H54 (cell line): ENCODE data around the gene MRPL4.
"Not testable (repeated sequence)": the region's sequence is repeated elsewhere in the genome, so short reads cannot be mapped to it uniquely, and the experiment has no call there.

ENCODE experiments used
- DNase-seq: peaks from one replicate; pipeline ENCODE4 v3.0.0; 2011; ENCODE audit warnings: low spot score, mixed read lengths; ENCODE audit not compliant: insufficient read length
- FAIRE-seq: peaks from 3 replicates; lab custom pipeline; 2011; peaks lifted over from hg19 to GRCh38; lab: Jason Lieb, UNC
- POLR2A ChIP-seq: IDR thresholded peaks from 2 replicates; pipeline ENCODE4 v1.6.1; 2011; ENCODE audit warnings: low read depth, mild to moderate bottlenecking, low read length

The MRPL4 gene

GRCh38 chr19:10262771-10263170 lies 10.8 kb downstream of the MRPL4 start:
- FAIRE-seq = no peak
- DNase-seq = no peak
- no peak for TF ChIP-seq POLR2A

DNA sequence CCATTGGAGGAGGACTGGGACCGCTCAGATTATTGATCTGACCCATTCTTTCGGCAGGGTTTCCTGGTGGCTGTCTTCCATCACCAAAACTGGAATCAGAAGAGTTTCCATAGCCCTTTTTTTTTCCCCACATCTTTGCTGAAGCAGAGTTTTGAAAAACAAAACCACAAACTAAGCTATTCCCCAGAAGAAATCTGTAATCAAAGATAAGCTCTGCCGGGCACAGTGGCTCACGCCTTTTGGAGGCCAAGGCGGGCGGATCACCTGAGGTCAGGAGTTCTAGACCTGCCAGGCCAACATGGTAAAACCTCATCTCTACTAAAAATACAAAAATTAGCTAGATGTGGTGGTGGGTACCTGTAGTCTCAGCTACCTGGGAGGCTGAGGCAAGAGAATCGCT lies 14.7 kb downstream of the MRPL4 start:
- no peak for DNase-seq
- TF ChIP-seq POLR2A = no peak
- no peak for FAIRE-seq

DNA sequence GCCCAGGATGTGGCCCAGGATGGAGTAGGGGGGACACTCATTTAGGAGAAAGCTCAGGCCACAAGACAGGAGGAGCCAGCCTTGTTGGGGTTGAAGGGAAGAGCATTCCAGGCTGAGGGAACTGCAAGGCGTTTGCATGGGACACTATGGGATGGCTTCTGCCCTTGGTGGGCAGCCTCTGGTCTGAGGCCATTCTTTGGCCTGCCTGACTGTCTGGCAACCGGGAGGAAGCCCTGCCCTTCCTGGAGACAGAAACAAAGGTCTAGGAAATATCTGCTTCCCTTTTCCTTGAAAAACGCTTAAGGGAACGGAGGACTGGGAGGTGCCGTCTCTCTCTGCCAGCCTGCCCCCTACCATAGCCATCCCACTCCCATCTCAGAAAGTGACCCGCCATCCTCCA lies 16.1 kb downstream of the MRPL4 start:
- no peak for FAIRE-seq

GRCh38 chr19:10269333-10270179 lies 17.5 kb downstream of the MRPL4 start:
- peak; percentile 67 for DNase-seq
- TF ChIP-seq POLR2A = no peak
- no peak for FAIRE-seq

More for the DNA sequence above, 16.1 kb downstream of the MRPL4 start:
- no peak for TF ChIP-seq POLR2A
- DNase-seq = no peak

DNA sequence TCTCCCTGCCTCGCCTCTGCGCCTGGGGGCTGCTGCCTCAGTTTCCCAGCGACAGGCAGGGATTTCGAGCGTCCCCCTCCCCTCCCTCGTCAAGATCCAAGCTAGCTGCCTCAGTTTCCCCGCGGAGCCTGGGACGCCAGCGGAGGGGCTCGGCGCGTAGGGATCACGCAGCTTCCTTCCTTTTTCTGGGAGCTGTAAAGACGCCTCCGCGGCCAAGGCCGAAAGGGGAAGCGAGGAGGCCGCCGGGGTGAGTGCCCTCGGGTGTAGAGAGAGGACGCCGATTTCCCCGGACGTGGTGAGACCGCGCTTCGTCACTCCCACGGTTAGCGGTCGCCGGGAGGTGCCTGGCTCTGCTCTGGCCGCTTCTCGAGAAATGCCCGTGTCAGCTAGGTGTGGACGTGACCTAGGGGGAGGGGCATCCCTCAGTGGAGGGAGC lies 18.2 kb downstream of the MRPL4 start:
- TF ChIP-seq POLR2A = no peak
- DNase-seq (no peak), FAIRE-seq (no peak)

DNA sequence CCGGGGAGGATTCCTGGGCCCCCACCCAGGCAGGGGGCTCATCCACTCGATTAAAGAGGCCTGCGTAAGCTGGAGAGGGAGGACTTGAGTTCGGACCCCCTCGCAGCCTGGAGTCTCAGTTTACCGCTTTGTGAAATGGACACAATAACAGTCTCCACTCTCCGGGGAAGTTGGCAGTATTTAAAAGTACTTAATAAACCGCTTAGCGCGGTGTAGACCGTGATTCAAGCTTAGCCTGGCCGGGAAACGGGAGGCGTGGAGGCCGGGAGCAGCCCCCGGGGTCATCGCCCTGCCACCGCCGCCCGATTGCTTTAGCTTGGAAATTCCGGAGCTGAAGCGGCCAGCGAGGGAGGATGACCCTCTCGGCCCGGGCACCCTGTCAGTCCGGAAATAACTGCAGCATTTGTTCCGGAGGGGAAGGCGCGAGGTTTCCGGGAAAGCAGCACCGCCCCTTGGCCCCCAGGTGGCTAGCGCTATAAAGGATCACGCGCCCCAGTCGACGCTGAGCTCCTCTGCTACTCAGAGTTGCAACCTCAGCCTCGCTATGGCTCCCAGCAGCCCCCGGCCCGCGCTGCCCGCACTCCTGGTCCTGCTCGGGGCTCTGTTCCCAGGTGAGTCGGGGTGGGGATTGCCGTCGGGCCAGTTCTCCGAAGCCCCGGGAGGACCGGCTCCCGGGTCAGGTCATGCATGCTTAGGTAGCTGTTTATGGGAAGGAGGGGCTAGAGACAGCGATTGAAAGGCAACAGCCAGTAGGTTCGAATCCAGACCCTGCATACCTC lies 18.8 kb downstream of the MRPL4 start, which contains the start of gene ICAM1:
Gene ICAM1 (plus strand): TSS at position 505 of the 779 bp plus-strand sequence. CDS start 40 bp downstream, at position 545.
- no peak for FAIRE-seq
- 0 out of 2 replicates have a peak, but pooled peaks have one; percentile 15 for TF ChIP-seq POLR2A
- no peak for DNase-seq

DNA sequence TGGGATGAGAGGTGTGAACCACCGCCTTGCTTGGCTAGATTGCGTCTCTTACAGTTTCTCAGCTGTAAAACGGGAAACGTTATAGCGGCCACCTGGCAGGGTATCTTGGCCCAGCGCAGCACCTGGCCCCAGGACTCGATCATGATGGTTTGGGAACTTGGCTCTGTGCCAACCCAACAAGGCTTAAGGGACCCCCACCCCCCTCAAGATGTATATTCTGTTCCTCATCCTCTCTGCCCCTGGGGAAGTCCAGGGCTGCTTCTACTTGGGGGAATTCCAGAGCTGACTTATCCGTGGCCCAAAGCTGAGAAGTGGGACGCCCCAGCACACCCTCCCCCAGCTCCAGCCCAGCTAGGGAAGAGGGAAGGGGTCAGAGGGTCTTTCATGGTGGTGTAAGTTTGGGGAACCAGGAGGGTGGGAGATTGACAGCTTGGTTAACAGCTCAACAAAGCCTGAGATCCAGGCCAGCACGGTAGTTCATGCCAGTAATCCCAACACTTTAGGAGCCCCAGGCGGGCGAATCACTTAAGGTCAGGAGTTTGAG lies 19.6 kb downstream of the MRPL4 start:
- TF ChIP-seq POLR2A = no peak
- no peak for DNase-seq
- FAIRE-seq = no peak

- no peak for DNase-seq
- no peak for FAIRE-seq
- TF ChIP-seq POLR2A = no peak
Observed at GRCh38 chr19:10274589-10274988, 22.6 kb downstream of the MRPL4 start.

- TF ChIP-seq POLR2A = no peak
- DNase-seq (no peak), FAIRE-seq (no peak)
Observed at GRCh38 chr19:10277795-10278589, 26.0 kb downstream of the MRPL4 start.

DNA sequence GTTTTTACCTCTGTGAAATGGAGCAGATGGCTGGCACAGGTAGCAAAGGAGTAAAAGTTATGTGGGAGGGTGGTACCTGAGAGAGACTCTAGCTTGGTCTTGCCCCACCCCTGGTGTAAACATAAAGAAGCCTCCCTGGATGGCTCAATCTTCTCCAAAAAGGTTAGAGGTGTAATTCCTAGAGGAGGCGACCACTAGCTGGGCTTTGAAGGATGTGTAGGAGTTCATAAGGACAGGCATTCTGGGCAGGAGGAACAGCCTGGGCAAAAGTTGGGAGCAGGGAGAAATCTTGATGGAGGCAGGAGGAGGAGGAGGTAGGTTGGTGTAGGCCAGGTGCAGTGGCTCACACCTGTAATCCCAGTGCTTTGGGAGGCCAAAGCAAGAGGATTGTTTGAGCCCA lies 26.9 kb downstream of the MRPL4 start:
- TF ChIP-seq POLR2A = no peak
- FAIRE-seq (no peak), DNase-seq (no peak)

GRCh38 chr19:10279737-10280442 lies 27.9 kb downstream of the MRPL4 start:
- no peak for TF ChIP-seq POLR2A

DNA sequence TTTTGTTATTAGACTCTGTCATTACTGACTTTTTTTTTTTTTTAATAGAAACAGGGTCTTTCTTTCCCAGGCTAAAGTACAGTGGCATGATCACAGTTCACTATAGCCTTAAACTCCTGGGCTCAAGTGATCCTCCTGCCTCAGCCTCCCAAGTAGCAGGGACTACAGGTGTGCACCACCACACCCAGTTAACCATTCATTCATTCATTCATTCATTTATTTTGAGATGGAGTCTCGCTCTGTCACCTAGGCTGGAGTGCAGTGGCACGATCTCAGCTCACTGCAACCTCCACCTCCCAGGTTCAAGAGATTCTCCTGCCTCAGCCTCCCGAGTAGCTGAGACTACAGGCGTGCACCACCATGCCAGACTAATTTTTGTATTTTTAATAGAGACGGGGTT lies 30.0 kb downstream of the MRPL4 start:
- DNase-seq, FAIRE-seq: not testable (repeated sequence)

More at GRCh38 chr19:10279737-10280442, 27.9 kb downstream of the MRPL4 start:
- FAIRE-seq (no peak), DNase-seq (no peak)
